D721Med (cell line): Measurements from ENCODE around the gene PRKAR1B.

Experiments
- DNase-seq: peaks from one replicate; pipeline ENCODE4 v3.0.0; 2011; ENCODE audit warnings: low spot score; ENCODE audit not compliant: insufficient read length
- FAIRE-seq: peaks from 2 replicates; lab custom pipeline; 2011; peaks lifted over from hg19 to GRCh38; lab: Jason Lieb, UNC
- TF ChIP-seq, protein P1 (sequence below): IDR thresholded peaks from 2 replicates; pipeline ENCODE4 v1.5.1; 2012; ENCODE audit warnings: mild to moderate bottlenecking, control low read depth; ENCODE audit not compliant: insufficient read depth; ENCODE audit errors: missing control alignments

PRKAR1B gene

DNA sequence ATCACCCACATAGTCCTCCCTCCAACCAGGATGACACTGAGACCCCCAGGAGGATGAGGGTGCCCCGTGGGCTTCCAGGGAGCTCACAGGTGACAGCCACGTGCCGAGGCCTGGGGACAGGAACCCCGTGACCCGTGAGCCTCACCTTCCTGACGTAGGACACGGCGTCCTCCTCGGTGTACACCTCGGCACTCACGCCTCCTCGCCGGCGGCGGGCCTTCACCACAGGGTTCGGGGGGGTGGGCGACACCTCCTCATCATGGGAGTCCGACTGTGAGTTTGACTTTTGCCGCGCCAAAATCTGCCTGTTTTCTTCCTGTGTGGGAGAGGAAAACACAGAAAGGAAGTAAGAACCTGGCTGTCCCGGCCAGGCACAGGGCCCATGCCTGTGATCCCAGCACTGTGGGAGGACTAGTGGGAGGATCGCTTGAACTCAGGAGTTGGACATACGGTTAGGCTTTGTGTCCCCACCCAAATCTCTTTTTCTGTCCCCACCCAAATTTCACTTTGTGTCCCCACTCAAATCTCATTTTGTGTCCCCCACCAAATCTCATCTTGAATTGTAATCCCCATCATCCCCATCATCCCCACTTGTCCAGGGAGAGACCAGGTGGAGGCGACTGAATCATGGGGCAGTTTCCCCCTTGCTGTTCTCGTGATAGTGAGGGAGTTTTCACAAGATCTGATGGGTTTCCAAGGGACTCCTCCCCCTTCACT lies 46.5 kb downstream of the PRKAR1B start:
- no peak for DNase-seq
- FAIRE-seq: no peak
- TF ChIP-seq, protein P1, sequence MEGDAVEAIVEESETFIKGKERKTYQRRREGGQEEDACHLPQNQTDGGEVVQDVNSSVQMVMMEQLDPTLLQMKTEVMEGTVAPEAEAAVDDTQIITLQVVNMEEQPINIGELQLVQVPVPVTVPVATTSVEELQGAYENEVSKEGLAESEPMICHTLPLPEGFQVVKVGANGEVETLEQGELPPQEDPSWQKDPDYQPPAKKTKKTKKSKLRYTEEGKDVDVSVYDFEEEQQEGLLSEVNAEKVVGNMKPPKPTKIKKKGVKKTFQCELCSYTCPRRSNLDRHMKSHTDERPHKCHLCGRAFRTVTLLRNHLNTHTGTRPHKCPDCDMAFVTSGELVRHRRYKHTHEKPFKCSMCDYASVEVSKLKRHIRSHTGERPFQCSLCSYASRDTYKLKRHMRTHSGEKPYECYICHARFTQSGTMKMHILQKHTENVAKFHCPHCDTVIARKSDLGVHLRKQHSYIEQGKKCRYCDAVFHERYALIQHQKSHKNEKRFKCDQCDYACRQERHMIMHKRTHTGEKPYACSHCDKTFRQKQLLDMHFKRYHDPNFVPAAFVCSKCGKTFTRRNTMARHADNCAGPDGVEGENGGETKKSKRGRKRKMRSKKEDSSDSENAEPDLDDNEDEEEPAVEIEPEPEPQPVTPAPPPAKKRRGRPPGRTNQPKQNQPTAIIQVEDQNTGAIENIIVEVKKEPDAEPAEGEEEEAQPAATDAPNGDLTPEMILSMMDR: no peak

DNA sequence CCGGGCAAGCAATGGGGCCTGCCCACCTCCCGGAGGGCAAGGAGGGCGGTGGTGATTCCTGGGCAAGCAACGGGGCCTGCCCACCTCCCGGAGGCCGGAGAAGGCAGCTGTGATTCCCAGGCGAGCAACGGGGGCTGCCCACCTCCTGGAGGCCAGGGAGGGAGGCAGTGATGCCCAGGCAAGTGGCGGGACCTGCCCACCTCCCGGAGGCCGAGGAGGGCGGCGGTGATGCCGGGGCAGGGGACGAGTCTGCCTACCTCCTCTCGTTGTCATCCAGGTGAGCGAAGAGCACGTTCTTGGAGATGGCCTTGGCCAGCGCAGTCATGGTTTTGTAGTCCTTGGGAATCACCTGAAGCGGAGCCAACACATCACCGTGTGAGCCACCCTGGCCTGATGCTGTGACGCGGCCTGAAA lies 50.1 kb downstream of the PRKAR1B start:
- FAIRE-seq: no peak
- DNase-seq: no peak

DNA sequence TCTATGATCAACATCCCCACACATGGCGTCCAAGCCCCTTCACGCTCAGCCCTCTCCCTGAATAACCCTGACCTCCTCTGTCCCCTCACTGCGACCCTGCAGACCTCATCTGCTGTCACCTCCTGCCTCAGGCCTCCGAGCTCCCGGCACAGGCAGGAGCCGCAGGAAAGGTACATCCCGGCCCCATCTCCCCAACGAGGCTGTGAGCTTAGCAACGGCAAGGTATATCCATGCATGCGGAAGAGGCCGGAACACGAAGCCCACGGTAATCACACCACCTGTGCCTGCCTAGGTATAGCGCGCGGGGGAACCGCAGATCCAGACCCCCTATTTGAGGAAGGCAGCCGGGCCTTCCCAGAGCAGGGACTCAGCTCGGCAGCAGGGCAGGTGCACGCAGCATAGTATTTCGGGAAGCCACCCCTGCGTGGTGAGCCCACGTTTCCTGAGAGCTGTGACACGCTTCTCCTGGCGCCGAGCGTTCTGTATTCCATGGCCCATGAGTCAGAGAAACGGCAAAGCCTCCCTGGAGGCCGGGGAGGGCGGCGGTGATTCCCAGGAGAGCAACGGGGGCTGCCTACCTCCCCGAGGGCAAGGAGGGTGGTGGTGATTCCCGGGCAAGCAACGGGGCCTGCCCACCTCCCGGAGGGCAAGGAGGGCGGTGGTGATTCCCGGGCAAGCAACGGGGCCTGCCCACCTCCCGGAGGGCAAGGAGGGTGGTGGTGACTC lies 50.7 kb downstream of the PRKAR1B start:
- no peak for FAIRE-seq
- TF ChIP-seq, protein P1: no peak
- DNase-seq: no peak

More for the DNA sequence above, 50.1 kb downstream of the PRKAR1B start:
- TF ChIP-seq, protein P1: no peak

DNA sequence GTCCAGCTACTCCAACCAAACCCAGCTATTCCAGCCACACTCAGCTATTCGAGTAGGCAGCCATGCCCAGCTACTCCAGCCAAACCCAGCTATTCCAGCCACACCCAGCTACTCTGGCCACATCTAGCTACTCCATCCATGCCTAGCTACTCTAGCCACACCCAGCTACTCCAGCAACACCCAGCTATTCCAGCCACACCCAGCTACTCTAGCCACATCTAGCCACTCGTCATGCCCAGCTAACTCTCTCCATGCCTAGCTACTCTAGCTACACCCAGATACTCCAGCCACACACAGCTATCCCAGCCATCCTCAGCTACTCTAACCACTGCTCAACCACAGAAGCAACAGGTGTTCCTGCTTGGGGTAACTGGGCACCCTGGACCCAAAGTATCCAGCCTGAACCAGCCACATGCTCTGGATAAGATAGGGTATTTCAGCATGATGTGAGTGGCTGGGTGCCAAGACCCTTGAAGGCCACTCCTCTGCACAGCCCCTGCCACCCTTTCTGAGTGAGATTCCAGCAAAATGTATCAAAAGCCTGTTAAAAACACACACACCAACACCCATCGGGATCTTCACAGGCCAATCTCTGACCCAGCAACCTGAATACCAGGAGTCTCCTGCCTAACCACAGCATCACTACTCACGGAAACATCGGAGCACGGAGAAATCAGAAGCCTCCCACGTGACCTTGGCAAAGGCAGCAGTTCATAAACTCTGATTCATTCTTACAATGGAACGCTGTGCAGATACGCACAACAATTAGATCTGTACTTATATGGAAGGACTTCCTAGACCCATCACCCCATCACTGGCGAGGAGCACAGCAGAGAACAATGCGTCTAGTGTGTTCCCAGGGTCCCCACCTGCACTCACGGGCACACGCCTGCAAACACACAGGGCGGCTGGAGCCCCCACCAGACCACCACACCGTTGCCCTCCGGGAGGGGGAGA lies 52.3 kb downstream of the PRKAR1B start:
- DNase-seq (no peak), FAIRE-seq (no peak)
- TF ChIP-seq, protein P1: no peak

DNA sequence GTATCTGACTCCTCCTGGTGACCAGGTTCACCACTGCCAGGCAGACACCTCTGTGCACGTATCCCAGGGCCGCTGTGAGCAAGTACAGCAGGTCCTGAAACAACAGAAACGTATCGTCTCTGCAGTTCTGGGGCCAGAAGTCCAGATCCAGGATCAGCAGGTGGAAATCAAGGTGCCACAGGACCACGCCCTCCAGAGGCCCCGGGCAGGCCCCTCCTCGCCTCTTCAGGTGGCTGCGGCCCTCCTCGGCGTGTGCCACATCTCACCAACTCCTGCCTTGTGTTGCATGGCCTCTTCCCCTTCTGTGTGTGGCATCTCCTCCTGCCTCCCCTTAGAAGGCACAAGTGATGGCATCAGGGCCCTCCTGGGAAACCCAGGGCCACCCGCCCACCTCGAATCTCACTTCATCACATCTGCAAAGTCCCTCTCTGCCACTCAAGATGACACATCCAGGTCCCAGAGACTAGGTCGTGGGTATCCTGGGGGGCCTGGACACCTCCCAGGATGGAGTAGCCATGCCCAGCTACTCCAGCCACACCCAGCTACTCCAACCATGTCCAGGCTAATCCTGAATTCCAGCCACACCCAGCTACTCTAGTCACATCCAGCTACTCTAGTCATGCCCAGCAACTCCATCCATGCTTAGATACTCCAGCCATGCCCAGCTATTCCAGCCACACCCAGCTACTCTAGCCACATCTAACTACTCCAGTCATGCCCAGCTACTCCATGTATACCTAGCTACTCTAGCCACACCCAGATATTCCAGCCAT lies 53.2 kb downstream of the PRKAR1B start:
- FAIRE-seq (no peak), DNase-seq (no peak)
- TF ChIP-seq, protein P1: no peak

DNA sequence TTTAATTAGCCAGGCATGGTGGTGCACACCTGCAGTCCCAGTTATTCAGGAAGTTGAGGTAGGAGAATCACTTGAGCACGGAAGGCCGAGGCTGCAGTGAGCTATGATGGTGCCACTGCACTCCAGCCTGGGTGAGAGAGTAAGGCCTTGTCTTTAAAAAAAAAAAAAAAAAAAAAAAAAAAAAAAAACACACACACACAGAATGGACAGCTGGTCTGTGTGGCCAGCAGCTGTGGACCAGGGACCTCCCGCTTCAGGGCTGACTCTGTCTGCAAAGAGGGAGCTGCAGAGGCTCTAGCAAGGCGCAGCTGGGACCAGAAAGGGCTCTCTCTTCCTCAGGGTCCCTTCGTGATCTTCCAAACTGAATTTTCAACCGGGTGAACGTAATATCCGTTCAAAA lies 54.2 kb downstream of the PRKAR1B start:
- DNase-seq: no peak
- FAIRE-seq: no peak
- TF ChIP-seq, protein P1: no peak
